DLD1 (cell line): ENCODE results near the gene BSG.
"Not testable (repeated sequence)": the region's sequence is repeated elsewhere in the genome, so short reads cannot be mapped to it uniquely, and the experiment has no call there.

Experiments used
- in situ Hi-C: cut with HindIII; loops from 2 replicates; pipeline ENCODE4 v1.10.0; 2017; ENCODE audit warnings: low sequenced_read_pairs

Gene BSG

DNA sequence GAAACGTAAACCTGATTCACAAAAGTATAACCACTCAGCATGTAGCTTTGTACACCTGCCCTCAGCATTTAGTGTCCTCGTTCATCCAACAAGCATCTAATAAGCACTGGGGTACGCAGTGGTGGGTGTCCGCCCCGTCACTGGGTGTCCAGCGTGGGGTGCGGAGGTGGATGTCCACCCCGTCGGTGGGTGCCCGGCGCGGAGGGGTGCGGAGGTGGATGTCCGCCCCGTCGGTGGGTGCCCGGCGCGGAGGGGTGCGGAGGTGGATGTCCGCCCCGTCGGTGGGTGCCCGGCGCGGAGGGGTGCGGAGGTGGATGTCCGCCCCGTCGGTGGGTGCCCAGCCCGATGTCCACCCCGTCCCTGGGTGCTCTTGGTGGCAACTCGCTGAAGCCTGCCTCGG lies 12.8 kb downstream of the BSG start:
- in situ Hi-C loops, result not testable (repeated sequence)

- in situ Hi-C loops, result no loop called here
These were observed 13.2 kb downstream of the BSG start for GRCh38 chr19:585551-586110.

DNA sequence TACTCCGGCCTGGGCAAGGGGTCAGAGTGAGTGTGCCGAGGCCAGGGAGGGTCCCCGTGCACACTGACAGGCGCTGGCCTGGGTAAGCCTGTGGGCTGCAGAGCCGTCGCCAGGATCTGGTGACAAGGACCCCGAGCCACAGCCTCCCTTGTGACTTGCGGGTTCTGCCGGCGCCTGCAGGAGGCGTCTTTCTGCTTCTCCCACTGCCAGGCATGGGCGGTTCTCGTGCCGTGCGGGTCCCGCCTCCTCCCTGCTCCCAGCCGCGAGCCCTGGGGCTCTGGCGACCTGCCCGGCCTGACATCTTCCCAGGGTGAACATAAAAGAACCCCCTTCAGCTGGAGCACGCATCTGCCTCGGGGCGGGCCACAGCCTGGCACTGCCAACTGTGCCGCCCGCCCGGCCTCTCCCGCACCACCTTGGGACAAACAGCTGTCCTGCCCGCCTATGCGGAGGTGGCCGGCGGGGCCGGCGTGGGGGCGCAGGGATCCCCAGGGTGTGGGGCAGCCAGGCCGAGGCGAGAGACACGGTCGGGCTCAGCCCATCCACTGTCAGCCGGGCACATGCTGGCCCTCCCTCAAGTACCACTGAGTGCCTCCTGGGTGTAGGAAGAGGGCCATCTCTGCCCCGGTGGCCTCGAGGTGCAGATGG lies 15.8 kb downstream of the BSG start:
- in situ Hi-C loops, result no loop called here

- in situ Hi-C loops, result no loop called here
These were observed 16.6 kb downstream of the BSG start for GRCh38 chr19:588741-589692.

DNA sequence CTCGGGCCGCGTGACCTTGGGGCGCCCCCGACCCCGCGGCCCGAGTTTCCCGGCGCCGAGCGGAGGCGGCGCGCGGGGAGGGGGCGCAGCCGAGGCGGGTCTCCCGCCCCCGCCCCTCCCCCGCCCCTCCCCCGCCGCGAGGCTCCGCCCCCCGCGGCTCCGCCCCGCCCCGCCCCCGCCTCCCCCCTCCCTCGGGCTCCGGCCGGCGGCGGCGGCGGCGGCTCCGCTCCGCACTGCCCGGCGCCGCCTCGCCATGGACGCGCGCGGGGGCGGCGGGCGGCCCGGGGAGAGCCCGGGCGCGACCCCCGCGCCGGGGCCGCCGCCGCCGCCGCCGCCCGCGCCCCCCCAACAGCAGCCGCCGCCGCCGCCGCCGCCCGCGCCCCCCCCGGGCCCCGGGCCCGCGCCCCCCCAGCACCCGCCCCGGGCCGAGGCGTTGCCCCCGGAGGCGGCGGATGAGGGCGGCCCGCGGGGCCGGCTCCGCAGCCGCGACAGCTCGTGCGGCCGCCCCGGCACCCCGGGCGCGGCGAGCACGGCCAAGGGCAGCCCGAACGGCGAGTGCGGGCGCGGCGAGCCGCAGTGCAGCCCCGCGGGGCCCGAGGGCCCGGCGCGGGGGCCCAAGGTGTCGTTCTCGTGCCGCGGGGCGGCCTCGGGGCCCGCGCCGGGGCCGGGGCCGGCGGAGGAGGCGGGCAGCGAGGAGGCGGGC lies 17.4 kb downstream of the BSG start, which contains the start of gene HCN2:
HCN2 (plus strand) TSS at position 189 of the 703 bp plus-strand sequence; CDS start at position 254, 65 bp downstream.
- in situ Hi-C loops, result no loop called here

DNA sequence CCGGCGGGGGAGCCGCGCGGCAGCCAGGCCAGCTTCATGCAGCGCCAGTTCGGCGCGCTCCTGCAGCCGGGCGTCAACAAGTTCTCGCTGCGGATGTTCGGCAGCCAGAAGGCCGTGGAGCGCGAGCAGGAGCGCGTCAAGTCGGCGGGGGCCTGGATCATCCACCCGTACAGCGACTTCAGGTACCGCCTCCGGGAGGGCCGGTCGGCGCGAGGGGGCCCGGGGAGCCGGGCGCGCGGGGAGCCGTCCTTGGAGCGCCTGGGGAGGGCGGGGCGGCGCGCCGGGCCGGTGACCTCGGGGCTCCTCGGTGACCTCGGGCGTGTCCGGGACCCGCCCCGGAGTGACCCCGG lies 18.0 kb downstream of the BSG start:
- in situ Hi-C loops, result no loop called here

GRCh38 chr19:590750-591098 lies 18.3 kb downstream of the BSG start:
- in situ Hi-C loops, result no loop called here

DNA sequence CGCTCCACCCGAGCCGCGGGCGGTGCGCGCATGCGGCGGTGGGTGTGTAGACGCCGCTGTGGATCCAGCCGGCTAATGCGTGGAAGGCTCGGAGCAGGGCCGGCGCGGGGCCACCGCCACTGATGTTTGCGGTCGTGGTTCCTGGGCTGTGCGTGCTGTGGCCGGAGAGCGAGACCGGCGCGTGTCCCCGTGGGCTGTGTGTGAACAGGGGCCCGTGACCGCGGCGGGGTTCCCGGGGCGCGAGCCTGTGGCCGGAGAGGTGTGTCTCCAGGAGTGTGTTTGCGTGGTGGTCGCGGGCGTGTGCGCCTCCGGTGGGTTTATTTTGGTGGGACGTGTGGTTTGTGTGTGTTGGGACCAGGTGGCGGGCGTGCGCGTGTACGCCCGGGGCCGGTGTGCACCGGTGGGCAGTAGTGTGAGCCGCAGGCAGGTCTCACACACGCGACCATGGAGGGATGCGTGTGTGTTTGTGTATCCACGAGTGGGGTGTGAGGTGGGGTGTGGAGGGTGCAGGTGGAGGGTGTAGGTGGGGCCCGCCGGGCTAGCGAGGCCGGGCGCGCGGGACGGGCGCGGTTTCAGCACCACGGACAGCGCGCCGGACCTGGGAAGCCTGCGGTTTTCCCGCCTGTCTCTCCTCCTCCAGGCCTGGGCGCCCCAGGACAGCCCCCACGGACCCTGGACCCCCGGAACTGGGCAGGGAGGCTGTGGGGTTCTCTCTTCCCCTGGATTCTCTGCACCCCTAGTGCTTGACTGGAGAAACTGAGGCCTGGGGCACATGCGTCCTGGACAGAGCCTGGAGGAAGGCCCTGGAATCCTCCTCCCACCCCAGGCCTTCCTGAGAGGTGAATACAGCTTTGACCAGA lies 18.9 kb downstream of the BSG start:
- in situ Hi-C loops, result no loop called here

DNA sequence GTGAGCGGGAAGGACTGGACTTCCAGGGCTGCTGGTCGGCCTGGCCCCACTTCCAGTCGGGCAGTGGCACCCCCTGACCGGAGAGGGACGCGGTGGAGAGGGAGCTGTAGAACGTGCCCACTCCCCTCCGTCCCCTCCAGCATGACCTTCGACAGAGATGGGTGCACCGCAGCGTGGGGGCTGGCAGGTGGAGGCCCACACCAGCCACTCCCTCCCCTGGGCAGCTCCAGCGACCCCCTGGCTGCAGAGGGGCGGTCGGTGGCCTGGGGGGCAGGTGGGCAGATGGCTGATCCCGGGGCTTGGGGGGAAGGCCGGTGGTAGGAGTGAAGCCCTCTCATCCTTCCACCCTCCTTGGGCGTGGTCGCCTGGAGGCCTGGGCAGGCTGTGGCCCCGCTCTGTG lies 19.7 kb downstream of the BSG start:
- in situ Hi-C loops, result no loop called here

DNA sequence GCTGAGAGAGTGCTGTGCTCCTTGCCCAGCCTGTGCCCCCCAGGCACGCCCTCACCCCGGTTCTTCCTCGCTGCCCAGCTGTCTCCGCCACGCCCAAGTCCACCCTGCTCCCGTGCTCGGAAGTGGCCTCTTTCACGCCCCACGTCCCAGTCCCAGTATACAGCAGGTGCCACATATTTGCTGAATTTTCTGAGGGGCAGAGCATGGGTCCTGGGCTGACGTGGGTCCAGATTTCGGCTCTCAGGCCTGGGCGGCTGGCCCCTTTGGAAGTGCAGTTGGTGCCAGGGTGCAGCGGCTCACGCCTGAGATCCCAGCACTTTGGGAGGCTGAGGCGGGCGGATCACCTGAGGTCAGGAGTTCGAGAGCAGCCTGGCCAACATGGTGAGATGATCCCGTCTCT lies 20.7 kb downstream of the BSG start:
- in situ Hi-C loops, result no loop called here

DNA sequence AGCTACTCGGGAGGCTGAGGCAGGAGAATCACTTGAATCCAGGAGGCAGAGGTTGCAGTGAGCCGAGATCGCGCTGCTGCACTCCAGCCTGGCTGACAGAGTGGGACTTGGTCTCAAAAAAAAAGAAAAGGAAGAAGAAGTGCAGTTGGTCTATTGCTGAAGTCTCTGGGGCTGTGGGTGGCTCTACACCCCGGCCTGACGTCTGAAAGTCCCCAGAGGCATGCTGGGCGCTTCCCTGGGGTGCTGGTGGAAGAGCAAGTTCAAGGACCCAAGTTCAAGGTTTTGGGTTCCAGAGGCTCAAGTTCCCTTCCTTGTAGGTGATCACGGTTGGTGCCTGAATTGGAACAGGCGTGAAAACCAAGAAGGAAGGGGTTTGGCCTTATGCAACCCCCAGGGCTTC lies 21.1 kb downstream of the BSG start:
- in situ Hi-C loops, result no loop called here

DNA sequence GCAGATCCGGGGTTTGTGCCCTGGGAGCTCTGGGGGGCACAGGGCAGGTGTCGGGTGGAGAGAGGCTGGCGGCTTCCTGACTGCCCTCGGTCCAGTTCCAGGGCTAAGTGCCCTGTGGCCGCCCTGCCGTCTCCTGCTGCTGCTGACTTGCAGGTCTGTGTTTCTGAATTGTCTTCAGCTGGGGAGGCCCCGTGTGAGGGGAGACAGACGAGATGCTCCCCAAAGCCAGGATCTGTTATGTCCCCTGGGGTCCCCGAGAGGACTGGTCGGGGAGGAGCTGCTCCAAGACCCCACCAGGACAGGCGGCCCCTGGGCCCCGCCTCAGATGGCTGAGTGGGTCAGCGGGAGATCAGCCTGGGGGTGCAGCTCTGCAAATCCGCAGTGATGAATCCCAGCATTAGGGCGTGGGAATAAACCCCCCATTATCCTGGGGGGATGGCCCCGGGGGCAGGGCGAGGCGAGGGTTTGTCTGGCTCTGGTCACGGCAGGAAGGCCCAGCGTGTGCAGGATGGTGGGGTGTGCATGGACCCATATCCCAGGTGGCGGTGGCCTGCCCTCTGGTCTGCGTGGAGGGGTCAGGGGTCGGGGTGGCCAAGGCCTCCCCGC lies 22.0 kb downstream of the BSG start:
- in situ Hi-C loops, result no loop called here

DNA sequence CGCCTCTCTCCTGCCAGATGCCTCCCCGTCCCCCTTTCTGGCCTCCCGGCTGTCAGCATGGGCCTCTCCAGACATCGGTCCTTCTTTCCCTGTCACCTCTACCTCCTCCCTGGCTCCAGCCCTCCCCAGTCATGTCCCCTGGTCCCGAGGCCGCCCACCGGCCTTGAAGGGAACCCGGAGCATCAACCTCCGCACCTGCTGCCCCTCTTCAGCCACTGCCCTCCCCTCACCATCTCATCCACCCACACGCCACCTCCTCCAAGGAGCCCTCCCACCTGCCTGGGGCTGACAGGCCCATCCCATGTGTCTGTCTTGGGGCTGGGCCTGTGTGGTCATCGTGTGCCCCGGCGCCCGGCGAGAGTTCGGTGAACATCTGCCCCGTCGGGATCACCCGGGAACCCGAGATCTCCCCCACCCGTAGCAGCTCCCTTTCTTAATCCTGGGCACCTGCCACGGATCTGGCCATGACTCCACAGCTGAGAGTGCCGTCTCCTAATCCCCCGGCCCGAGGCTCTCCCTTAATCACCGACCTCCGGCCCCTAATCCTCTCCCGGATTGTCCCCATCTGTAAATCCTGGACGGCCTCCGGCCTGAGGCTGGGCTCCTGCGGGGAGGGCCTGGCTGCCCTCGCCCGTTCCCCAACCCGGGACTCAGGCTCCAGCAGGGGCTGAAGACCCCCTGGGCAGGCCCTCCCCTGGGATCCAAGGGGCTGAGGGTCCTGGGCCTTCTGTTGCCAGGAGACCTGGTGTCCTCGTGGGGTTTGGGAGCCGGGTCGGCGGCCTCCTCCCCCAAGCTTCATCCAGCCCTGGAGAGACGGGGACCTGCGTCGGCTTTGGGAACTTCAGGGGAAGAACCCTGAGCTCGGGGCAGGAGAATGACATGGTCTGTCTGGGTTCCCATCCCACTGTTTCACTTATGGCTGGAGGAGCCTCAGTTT lies 23.2 kb downstream of the BSG start:
- in situ Hi-C loops, result no loop called here

DNA sequence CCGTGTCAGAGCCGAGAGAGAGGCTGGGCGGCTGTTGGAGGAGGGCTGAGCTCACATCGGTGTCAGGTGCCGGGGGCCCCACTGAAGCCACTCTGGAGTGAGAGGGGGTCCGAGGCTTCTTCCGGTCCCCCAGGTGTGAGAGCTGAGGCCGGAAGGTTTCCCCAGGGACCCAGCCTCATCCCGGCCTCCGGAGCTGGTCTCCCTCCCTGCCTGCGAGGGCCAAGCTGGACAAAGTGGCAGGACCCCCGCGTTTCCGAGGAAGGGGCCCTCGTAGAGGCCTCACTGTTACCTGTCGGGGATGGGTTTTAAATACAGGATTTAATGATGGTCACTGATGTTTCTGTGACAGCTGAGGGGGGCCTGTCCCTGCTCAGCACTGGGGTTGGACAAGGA lies 23.9 kb downstream of the BSG start:
- in situ Hi-C loops, result no loop called here

GRCh38 chr19:597406-598315 lies 25.3 kb downstream of the BSG start:
- in situ Hi-C loops, result no loop called here

GRCh38 chr19:601310-601709 lies 28.9 kb downstream of the BSG start:
- in situ Hi-C loops, result no loop called here

DNA sequence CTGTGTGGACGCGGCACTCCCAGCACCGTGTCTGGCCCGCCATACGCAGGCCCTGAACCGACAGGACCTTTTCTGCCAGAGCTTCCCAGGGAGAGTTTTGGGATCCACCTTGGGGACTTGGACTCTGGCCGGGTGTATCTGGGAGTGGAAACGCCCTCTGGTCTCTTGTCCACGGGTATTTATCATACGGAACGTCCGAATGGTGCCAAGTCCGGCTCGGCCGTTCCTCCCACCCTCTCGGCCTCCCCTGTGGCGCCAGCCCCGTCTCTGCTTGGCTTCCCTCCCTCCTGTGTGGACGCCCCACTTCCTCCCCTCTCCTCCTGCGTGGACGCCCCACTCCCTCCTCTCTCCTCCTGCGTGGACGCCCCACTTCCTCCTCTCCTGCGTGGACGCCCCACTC lies 29.4 kb downstream of the BSG start:
- in situ Hi-C loops, result no loop called here
